HepG2 (cell line): Measurements from ENCODE around the gene RNF114. TPM values are rescaled to one million over a fixed set of nuclear protein-coding genes. Genes with fewer than 3 reads are reported as not detected.

ENCODE experiments used
- ATAD3A ChIP-seq: sonication (generic); formaldehyde crosslinking; IDR thresholded peaks from 2 replicates; pipeline ENCODE4 v1.4.0; 2020; ENCODE audit warnings: missing genetic modification reagents
- ETV6 ChIP-seq: sonication (generic); formaldehyde crosslinking; conservative IDR thresholded peaks from 2 replicates; pipeline ENCODE4 v1.4.0; 2020; ENCODE audit warnings: missing genetic modification reagents
- HOXA9 ChIP-seq: sonication (generic); formaldehyde crosslinking; IDR thresholded peaks from 2 replicates; pipeline ENCODE4 v1.8.1; 2022; ENCODE audit warnings: missing genetic modification reagents, mild to moderate bottlenecking, moderate library complexity, borderline replicate concordance
- MTA1 ChIP-seq: sonication (generic); formaldehyde crosslinking; IDR thresholded peaks from 2 replicates; pipeline ENCODE4 v1.4.0; 2020; ENCODE audit warnings: missing genetic modification reagents, mild to moderate bottlenecking, borderline replicate concordance
- SIN3B ChIP-seq: fragments of 150-350 bp; IDR thresholded peaks from 2 replicates; pipeline ENCODE4 v1.6.1; 2014; ENCODE audit warnings: low read length
- SIX4 ChIP-seq: sonication (generic); formaldehyde crosslinking; IDR thresholded peaks from 2 replicates; pipeline ENCODE4 v1.4.0; 2020; ENCODE audit warnings: missing genetic modification reagents
- SNAPC2 ChIP-seq: sonication (generic); formaldehyde crosslinking; IDR thresholded peaks from 2 replicates; pipeline ENCODE4 v1.8.1; 2022; ENCODE audit warnings: mild to moderate bottlenecking, missing genetic modification reagents
- TGIF2 ChIP-seq: IDR thresholded peaks from 2 replicates; pipeline ENCODE4 v1.6.1; 2016; ENCODE audit warnings: control low read depth, missing compliant biosample characterization
- ZC3H4 ChIP-seq: sonication (generic); formaldehyde crosslinking; IDR thresholded peaks from 2 replicates; pipeline ENCODE4 v1.4.0; 2020; ENCODE audit warnings: missing genetic modification reagents, borderline replicate concordance
- ZFAT ChIP-seq: sonication (generic); formaldehyde crosslinking; conservative IDR thresholded peaks from 2 replicates; pipeline ENCODE4 v1.8.1; 2023; ENCODE audit warnings: missing genetic modification reagents, inconsistent platforms
- ZMAT3 ChIP-seq: sonication (generic); formaldehyde crosslinking; conservative IDR thresholded peaks from 2 replicates; pipeline ENCODE4 v1.7.0; 2021; ENCODE audit warnings: missing genetic modification reagents
- ZNF136 ChIP-seq: sonication (generic); formaldehyde crosslinking; IDR thresholded peaks from 2 replicates; pipeline ENCODE4 v1.8.1; 2022; ENCODE audit warnings: low read depth, mild to moderate bottlenecking, moderate library complexity, missing genetic modification reagents
- ZNF225 ChIP-seq: sonication (generic); formaldehyde crosslinking; IDR thresholded peaks from 2 replicates; pipeline ENCODE4 v1.4.0; 2020; ENCODE audit warnings: mild to moderate bottlenecking, missing genetic modification reagents
- ZNF660 ChIP-seq: sonication (generic); formaldehyde crosslinking; IDR thresholded peaks from 2 replicates; pipeline ENCODE4 v1.5.1; 2020; ENCODE audit warnings: mild to moderate bottlenecking, low read depth, missing genetic modification reagents, borderline replicate concordance
- ZSCAN29 ChIP-seq: sonication (generic); formaldehyde crosslinking; conservative IDR thresholded peaks from 2 replicates; pipeline ENCODE4 v1.4.0; 2020; ENCODE audit warnings: mild to moderate bottlenecking, missing genetic modification reagents
- polyA plus RNA-seq, 8 experiments: library from polyadenylated mRNA; depleted of rRNA in 3 of 8; stranded (reverse) in 7 of 8; unstranded in 1 of 8; fragments of >200 nt; fragmentation: Illumina TruSeq in 4 of 8; extraction: Trizol in 4 of 8; gene quantifications; 2 replicates each; pipeline versions ENCODE4 v1.2.1 to v1.2.3, GENCODE V29; 2011 to 2016; ENCODE audit warnings: low read depth in 4 of 8, missing spikeins in 1 of 8, mixed read lengths in 1 of 8; ENCODE audit not compliant: insufficient read depth in 1 of 8
- total RNA-seq, 5 experiments: library from RNA; depleted of rRNA; stranded (reverse); fragments of >200 nt; fragmentation: Illumina TruSeq; extraction: Trizol; gene quantifications; 2 replicates each; pipeline ENCODE4 v1.2.3, GENCODE V29; 2016; ENCODE audit warnings: low read depth in 1 of 5
- TF ChIP-seq, protein P1 (sequence below): sonication (generic); formaldehyde crosslinking; IDR thresholded peaks from 2 replicates; pipeline ENCODE4 v1.4.0; 2020; ENCODE audit warnings: mild to moderate bottlenecking, missing genetic modification reagents
- TF ChIP-seq, protein P2 (sequence below): sonication (generic); formaldehyde crosslinking; IDR thresholded peaks from 2 replicates; pipeline ENCODE4 v1.5.0; 2020; ENCODE audit warnings: missing genetic modification reagents
- TF ChIP-seq, protein P3 (sequence below): IDR thresholded peaks from 2 replicates; pipeline ENCODE4 v1.6.1; 2018; ENCODE audit warnings: missing genetic modification reagents, mild to moderate bottlenecking, missing compliant biosample characterization
- TF ChIP-seq, protein P4 (sequence below): sonication (generic); formaldehyde crosslinking; IDR thresholded peaks from 2 replicates; pipeline ENCODE4 v1.5.1; 2020; ENCODE audit warnings: mild to moderate bottlenecking, missing genetic modification reagents, moderate library complexity
- TF ChIP-seq, protein P5 (sequence below): sonication (generic); formaldehyde crosslinking; IDR thresholded peaks from 2 replicates; pipeline ENCODE4 v1.5.0; 2020; ENCODE audit warnings: mild to moderate bottlenecking, missing genetic modification reagents

The RNF114 gene
- total and polyA plus RNA-seq, 2 of the 13 experiments (the other 11 are each of a cell fraction or from before 2014, with no cell fraction given) = 119 to 126 TPM

DNA sequence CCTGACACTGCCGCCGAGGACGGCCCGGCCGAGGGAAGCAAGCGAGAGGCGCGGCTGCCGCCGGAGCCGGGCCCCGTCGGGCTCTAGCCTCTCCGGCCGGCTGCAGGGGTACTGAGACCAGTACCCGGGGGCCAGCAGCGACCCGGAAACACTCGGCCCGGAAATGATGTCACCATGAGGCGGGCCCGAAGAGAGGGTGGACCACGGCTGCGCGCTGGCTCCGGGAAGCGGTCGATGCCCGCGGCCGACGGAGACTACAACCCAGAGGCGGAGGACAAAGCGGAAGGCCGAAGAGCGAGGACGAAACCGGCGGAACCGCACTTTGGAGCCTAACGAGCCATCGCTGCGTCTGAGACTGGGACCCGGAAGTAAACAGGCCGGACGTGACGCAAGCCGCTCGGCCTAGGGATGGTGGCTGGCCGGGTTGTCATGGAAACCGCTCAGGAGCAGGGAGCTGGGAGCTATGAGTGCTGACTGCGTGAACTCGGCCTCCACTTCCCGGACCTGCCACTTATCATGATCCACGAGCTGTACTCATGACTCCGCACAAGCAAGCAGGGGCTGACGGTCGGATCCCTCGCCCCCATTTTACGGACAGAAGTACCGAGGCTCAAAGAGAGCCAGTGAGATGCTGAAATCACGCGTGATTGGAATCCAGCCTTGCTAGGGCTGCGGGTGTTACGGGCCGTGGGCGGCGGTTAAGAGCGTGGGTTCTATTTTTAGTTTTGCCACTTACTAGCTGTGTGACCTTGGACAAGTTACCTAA is 20.6 kb upstream of the RNF114 start, which contains the start of gene SPATA2 (continued):
- TF ChIP-seq, protein P1, sequence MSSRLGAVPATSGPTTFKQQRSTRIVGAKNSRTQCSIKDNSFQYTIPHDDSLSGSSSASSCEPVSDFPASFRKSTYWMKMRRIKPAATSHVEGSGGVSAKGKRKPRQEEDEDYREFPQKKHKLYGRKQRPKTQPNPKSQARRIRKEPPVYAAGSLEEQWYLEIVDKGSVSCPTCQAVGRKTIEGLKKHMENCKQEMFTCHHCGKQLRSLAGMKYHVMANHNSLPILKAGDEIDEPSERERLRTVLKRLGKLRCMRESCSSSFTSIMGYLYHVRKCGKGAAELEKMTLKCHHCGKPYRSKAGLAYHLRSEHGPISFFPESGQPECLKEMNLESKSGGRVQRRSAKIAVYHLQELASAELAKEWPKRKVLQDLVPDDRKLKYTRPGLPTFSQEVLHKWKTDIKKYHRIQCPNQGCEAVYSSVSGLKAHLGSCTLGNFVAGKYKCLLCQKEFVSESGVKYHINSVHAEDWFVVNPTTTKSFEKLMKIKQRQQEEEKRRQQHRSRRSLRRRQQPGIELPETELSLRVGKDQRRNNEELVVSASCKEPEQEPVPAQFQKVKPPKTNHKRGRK = peak; percentile 69; the same call in 1 of the 2 replicates
- no peak for TF ChIP-seq ZC3H4
- TF ChIP-seq ZFAT (CRISPR knock-in tag) = no peak
- peak; percentile 94 for TF ChIP-seq ZSCAN29 (CRISPR knock-in tag)
- TF ChIP-seq SIX4 (CRISPR knock-in tag) = no peak
- TF ChIP-seq ZNF225 (CRISPR knock-in tag) = peak; percentile 84; the same call in 1 of the 2 replicates
- no peak; the same call in 1 of the 2 replicates for TF ChIP-seq ETV6 (CRISPR knock-in tag)
- peak; percentile 86 for TF ChIP-seq TGIF2 (CRISPR knock-in tag)
- 0 out of 2 replicates have a peak, but pooled peaks have one; percentile 16 for TF ChIP-seq ATAD3A (CRISPR knock-in tag)
- TF ChIP-seq SIN3B = peak; percentile 6; the same call in 1 of the 2 replicates
- TF ChIP-seq, protein P2, sequence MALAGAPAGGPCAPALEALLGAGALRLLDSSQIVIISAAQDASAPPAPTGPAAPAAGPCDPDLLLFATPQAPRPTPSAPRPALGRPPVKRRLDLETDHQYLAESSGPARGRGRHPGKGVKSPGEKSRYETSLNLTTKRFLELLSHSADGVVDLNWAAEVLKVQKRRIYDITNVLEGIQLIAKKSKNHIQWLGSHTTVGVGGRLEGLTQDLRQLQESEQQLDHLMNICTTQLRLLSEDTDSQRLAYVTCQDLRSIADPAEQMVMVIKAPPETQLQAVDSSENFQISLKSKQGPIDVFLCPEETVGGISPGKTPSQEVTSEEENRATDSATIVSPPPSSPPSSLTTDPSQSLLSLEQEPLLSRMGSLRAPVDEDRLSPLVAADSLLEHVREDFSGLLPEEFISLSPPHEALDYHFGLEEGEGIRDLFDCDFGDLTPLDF (CRISPR knock-in tag) = peak; percentile 36; the same call in 1 of the 2 replicates
- TF ChIP-seq HOXA9 (CRISPR knock-in tag) = peak; percentile 59; the same call in 1 of the 2 replicates
- TF ChIP-seq, protein P3, sequence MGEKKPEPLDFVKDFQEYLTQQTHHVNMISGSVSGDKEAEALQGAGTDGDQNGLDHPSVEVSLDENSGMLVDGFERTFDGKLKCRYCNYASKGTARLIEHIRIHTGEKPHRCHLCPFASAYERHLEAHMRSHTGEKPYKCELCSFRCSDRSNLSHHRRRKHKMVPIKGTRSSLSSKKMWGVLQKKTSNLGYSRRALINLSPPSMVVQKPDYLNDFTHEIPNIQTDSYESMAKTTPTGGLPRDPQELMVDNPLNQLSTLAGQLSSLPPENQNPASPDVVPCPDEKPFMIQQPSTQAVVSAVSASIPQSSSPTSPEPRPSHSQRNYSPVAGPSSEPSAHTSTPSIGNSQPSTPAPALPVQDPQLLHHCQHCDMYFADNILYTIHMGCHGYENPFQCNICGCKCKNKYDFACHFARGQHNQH = peak; percentile 63
- no peak for TF ChIP-seq MTA1 (CRISPR knock-in tag)
- TF ChIP-seq ZNF660 = no peak
- TF ChIP-seq, protein P4, sequence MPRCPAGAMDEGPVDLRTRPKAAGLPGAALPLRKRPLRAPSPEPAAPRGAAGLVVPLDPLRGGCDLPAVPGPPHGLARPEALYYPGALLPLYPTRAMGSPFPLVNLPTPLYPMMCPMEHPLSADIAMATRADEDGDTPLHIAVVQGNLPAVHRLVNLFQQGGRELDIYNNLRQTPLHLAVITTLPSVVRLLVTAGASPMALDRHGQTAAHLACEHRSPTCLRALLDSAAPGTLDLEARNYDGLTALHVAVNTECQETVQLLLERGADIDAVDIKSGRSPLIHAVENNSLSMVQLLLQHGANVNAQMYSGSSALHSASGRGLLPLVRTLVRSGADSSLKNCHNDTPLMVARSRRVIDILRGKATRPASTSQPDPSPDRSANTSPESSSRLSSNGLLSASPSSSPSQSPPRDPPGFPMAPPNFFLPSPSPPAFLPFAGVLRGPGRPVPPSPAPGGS (CRISPR knock-in tag) = peak; percentile 90
- TF ChIP-seq ZMAT3 (CRISPR knock-in tag) = peak; percentile 25; the same call in 1 of the 2 replicates
- peak; percentile 93; the same call in 1 of the 2 replicates for TF ChIP-seq SNAPC2 (CRISPR knock-in tag)
- TF ChIP-seq ZNF136 = peak; percentile 81; the same call in 1 of the 2 replicates
- TF ChIP-seq, protein P5, sequence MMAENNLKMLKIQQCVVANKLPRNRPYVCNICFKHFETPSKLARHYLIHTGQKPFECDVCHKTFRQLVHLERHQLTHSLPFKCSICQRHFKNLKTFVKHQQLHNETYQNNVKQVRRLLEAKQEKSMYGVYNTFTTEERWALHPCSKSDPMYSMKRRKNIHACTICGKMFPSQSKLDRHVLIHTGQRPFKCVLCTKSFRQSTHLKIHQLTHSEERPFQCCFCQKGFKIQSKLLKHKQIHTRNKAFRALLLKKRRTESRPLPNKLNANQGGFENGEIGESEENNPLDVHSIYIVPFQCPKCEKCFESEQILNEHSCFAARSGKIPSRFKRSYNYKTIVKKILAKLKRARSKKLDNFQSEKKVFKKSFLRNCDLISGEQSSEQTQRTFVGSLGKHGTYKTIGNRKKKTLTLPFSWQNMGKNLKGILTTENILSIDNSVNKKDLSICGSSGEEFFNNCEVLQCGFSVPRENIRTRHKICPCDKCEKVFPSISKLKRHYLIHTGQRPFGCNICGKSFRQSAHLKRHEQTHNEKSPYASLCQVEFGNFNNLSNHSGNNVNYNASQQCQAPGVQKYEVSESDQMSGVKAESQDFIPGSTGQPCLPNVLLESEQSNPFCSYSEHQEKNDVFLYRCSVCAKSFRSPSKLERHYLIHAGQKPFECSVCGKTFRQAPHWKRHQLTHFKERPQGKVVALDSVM (CRISPR knock-in tag) = no peak; the same call in 1 of the 2 replicates
